ENCODE measurements around the gene EHBP1. TPM values are rescaled to one million over a fixed set of nuclear protein-coding genes. Genes with fewer than 3 reads are reported as not detected.

EHBP1 gene
- polyA plus RNA-seq, 1 of the 3 experiments (the other 2 are of a cell fraction), result 62.7 TPM

DNA sequence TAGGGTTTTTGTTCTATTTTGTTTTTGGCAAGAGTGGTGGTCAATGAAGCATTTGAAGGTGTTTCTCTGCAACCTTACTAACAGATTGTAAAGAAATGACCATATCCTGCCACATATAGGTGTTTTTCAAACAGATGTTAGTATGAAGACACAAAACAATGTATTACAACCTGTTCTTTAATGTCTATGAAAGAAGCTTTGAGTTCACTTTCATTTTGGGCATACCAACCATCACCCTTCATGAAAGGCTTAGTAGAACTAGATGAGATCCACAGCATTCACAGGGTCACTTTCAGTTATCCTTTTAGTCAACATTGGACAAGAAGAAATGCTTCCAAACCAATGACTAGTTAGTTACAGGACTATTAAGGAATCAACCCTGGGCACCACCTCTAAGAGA is 95.1 kb downstream of the EHBP1 start:
- Histone ChIP-seq H3K27me3 (ENCODE audit: insufficient read depth) (no peaks in the 10 kb centered on the region), H4K20me1 (ENCODE audit: insufficient read depth) (no peaks in the 10 kb centered on the region), H3K27ac (ENCODE audit: low read depth in 2 of 2, low read length in 1 of 2) (no peak overlapping the region), H2AFZ (ENCODE audit: low read depth) (no peak overlapping the region), H3K4me2 (no peak overlapping the region), H3K79me2 (ENCODE audit: insufficient read depth) (peaks cover 10% of the 10 kb centered on the region), H3K4me3 (ENCODE audit: low read depth in 2 of 2, low read length in 1 of 2) (no peak overlapping the region), H3K9me3 (no peaks in the 10 kb centered on the region), H3F3A (replicated peaks; ENCODE audit: insufficient read depth) (no peaks in the 10 kb centered on the region), H3K9me2 (no peaks in the 10 kb centered on the region), H3K9ac (no peak overlapping the region), H3K36me3 (replicated peaks in 1 of 2; ENCODE audit: control insufficient read depth in 1 of 2, insufficient read depth in 2 of 2, low read length in 1 of 2) (peaks cover 8 to 12% of the 10 kb centered on the region in 2 experiments), H3K4me1 (ENCODE audit: control insufficient read depth in 1 of 2, insufficient read depth in 2 of 2, low read depth in 1 of 2, low read length in 1 of 2) (peaks cover 0 to 6% of the 10 kb centered on the region in 2 experiments; a peak in 1 of 4 replicates)
- POLR2A ChIA-PET, result no interaction called here
- CTCF ChIA-PET, result interaction anchor here (1.0 to 2.3 kb wide), 2 partner anchors 14 to 344 kb away, joined by 3 to 8 read pairs; no protein-coding TSS in a partner anchor
- no peak for TF ChIP-seq POLR2AphosphoS5 (IDR thresholded peaks at IDR 0.05; ENCODE audit: low read depth, low read length)
- TF ChIP-seq RXRA (IDR thresholded peaks at IDR 0.05; ENCODE audit: borderline replicate concordance, low read depth), result no peak
- no peak for TF ChIP-seq SMC3 (IDR thresholded peaks at IDR 0.05; ENCODE audit: low read depth, low read length)
- no peak for TF ChIP-seq FOXJ3 (CRISPR knock-in tag; IDR thresholded peaks at IDR 0.05)
- no peak for TF ChIP-seq MAX (IDR thresholded peaks at IDR 0.05; ENCODE audit: low read depth)
- TF ChIP-seq, protein P1, sequence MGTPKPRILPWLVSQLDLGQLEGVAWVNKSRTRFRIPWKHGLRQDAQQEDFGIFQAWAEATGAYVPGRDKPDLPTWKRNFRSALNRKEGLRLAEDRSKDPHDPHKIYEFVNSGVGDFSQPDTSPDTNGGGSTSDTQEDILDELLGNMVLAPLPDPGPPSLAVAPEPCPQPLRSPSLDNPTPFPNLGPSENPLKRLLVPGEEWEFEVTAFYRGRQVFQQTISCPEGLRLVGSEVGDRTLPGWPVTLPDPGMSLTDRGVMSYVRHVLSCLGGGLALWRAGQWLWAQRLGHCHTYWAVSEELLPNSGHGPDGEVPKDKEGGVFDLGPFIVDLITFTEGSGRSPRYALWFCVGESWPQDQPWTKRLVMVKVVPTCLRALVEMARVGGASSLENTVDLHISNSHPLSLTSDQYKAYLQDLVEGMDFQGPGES (IDR thresholded peaks at IDR 0.05; ENCODE audit: low read depth, low read length), result no peak
- TF ChIP-seq, protein P2, sequence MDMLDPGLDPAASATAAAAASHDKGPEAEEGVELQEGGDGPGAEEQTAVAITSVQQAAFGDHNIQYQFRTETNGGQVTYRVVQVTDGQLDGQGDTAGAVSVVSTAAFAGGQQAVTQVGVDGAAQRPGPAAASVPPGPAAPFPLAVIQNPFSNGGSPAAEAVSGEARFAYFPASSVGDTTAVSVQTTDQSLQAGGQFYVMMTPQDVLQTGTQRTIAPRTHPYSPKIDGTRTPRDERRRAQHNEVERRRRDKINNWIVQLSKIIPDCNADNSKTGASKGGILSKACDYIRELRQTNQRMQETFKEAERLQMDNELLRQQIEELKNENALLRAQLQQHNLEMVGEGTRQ (IDR thresholded peaks at IDR 0.05; ENCODE audit: borderline replicate concordance, low read depth, low read length), result no peak
- TF ChIP-seq GATA2 (CRISPR knock-in tag; IDR thresholded peaks at IDR 0.05), result no peak
- DNase-seq, result no peak

DNA sequence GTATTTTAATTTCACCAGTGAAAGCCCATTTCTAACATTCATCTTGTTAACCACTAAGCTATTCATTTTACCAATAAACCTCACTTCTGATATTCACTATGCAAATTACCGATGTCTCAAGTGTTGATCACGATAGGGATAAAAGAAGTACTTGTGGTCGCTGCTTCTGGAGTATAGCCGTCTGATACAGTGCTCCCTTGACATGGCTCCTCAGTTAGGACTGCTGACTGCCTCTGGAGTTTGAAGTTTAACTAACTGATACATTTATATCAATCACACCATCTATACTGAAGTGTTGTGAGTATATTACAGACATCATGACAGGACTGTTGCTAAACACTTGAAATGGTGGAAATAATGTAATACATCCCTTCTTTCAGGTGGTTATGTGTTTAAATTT is 95.6 kb downstream of the EHBP1 start:
- Histone ChIP-seq H3K79me2 (ENCODE audit: insufficient read depth) (peaks cover 9% of the 10 kb centered on the region), H3K9me3 (no peaks in the 10 kb centered on the region), H2AFZ (ENCODE audit: low read depth) (no peak overlapping the region), H3K4me3 (ENCODE audit: low read depth in 2 of 2, low read length in 1 of 2) (no peak overlapping the region), H3K4me2 (no peak overlapping the region), H3F3A (replicated peaks; ENCODE audit: insufficient read depth) (no peaks in the 10 kb centered on the region), H3K9ac (no peak overlapping the region), H4K20me1 (ENCODE audit: insufficient read depth) (no peaks in the 10 kb centered on the region), H3K9me2 (no peaks in the 10 kb centered on the region), H3K4me1 (ENCODE audit: control insufficient read depth in 1 of 2, insufficient read depth in 2 of 2, low read depth in 1 of 2, low read length in 1 of 2) (peaks cover 0 to 6% of the 10 kb centered on the region in 2 experiments; a peak in 1 of 4 replicates), H3K36me3 (replicated peaks in 1 of 2; ENCODE audit: control insufficient read depth in 1 of 2, insufficient read depth in 2 of 2, low read length in 1 of 2) (peaks cover 8 to 15% of the 10 kb centered on the region in 2 experiments), H3K27me3 (ENCODE audit: insufficient read depth) (no peaks in the 10 kb centered on the region), H3K27ac (ENCODE audit: low read depth in 2 of 2, low read length in 1 of 2) (no peak overlapping the region)
- ChIA-PET POLR2A (no interaction called here), CTCF (interaction anchor here (1.0 to 2.3 kb wide), 2 partner anchors 14 to 345 kb away, joined by 3 to 8 read pairs; no protein-coding TSS in a partner anchor)
- no peak for DNase-seq
- 93% methylated on average over 4 of the region's 4 CpGs for WGBS (ENCODE audit: low lambda C conversion rate)
- TF ChIP-seq, protein P1 (IDR thresholded peaks at IDR 0.05; ENCODE audit: low read depth, low read length), result no peak
- no peak for TF ChIP-seq GABPA (IDR thresholded peaks at IDR 0.05; ENCODE audit: low read depth)
- TF ChIP-seq GATA2 (CRISPR knock-in tag; IDR thresholded peaks at IDR 0.05), result no peak
- no peak for TF ChIP-seq RAD21 (IDR thresholded peaks at IDR 0.05; ENCODE audit: low read length)
- TF ChIP-seq RCOR1 (IDR thresholded peaks at IDR 0.05; ENCODE audit: low read length), result no peak
- TF ChIP-seq EP300 (IDR thresholded peaks at IDR 0.05; ENCODE audit: borderline replicate concordance in 1 of 2, low read depth in 1 of 2, low read length in 1 of 2), result no peak
- no peak for TF ChIP-seq TAF1 (IDR thresholded peaks at IDR 0.05; ENCODE audit: borderline replicate concordance, low read depth, low read length)
- TF ChIP-seq, protein P2 (IDR thresholded peaks at IDR 0.05; ENCODE audit: borderline replicate concordance, low read depth, low read length), result no peak
- TF ChIP-seq MAX (IDR thresholded peaks at IDR 0.05; ENCODE audit: low read depth), result no peak
- no peak for TF ChIP-seq FOSL2 (IDR thresholded peaks at IDR 0.05; ENCODE audit: borderline replicate concordance, low read depth)
- TF ChIP-seq, protein P3, sequence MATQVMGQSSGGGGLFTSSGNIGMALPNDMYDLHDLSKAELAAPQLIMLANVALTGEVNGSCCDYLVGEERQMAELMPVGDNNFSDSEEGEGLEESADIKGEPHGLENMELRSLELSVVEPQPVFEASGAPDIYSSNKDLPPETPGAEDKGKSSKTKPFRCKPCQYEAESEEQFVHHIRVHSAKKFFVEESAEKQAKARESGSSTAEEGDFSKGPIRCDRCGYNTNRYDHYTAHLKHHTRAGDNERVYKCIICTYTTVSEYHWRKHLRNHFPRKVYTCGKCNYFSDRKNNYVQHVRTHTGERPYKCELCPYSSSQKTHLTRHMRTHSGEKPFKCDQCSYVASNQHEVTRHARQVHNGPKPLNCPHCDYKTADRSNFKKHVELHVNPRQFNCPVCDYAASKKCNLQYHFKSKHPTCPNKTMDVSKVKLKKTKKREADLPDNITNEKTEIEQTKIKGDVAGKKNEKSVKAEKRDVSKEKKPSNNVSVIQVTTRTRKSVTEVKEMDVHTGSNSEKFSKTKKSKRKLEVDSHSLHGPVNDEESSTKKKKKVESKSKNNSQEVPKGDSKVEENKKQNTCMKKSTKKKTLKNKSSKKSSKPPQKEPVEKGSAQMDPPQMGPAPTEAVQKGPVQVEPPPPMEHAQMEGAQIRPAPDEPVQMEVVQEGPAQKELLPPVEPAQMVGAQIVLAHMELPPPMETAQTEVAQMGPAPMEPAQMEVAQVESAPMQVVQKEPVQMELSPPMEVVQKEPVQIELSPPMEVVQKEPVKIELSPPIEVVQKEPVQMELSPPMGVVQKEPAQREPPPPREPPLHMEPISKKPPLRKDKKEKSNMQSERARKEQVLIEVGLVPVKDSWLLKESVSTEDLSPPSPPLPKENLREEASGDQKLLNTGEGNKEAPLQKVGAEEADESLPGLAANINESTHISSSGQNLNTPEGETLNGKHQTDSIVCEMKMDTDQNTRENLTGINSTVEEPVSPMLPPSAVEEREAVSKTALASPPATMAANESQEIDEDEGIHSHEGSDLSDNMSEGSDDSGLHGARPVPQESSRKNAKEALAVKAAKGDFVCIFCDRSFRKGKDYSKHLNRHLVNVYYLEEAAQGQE (IDR thresholded peaks at IDR 0.05; ENCODE audit: low read depth, low read length), result no peak
- TF ChIP-seq FOXM1 (IDR thresholded peaks at IDR 0.05; ENCODE audit: low read depth), result no peak
- no peak for TF ChIP-seq ELF1 (IDR thresholded peaks at IDR 0.05)
- no peak for TF ChIP-seq SIN3A (IDR thresholded peaks at IDR 0.05; ENCODE audit: borderline replicate concordance, low read depth, low read length)
- no peak for TF ChIP-seq FOXJ3 (CRISPR knock-in tag; IDR thresholded peaks at IDR 0.05)
